Fibroblast of lung (primary cell): ENCODE results near the gene POM121L2. TPM values are rescaled to one million over a fixed set of nuclear protein-coding genes. Genes with fewer than 3 reads are reported as not detected.

Source experiments
- DNase-seq, 2 donors: peaks; one replicate each; pipeline versions ENCODE4 v3.0.0 to v3.0.0-alpha.2; 2010; ENCODE audit warnings: low read depth in 2 of 2
- H2AFZ ChIP-seq: 2 replicates; pipeline ENCODE4 v1.5.1; 2012; ENCODE audit warnings: low read length, control low read depth, inconsistent platforms
- H3K27ac ChIP-seq: 2 replicates; pipeline ENCODE4 v1.5.1; 2011; ENCODE audit warnings: low read length, control low read depth; ENCODE audit not compliant: insufficient read depth
- H3K27me3 ChIP-seq: 2 replicates; pipeline ENCODE4 v1.5.1; 2011; ENCODE audit warnings: mild to moderate bottlenecking, low read length; ENCODE audit not compliant: control insufficient read depth, insufficient read depth
- H3K36me3 ChIP-seq: 2 replicates; pipeline ENCODE4 v1.5.1; 2011; ENCODE audit warnings: low read length; ENCODE audit not compliant: control insufficient read depth, insufficient read depth
- H3K4me1 ChIP-seq: 2 replicates; pipeline ENCODE4 v1.5.1; 2011; ENCODE audit warnings: low read length; ENCODE audit not compliant: control insufficient read depth, insufficient read depth; ENCODE audit errors: extremely low read depth
- H3K4me2 ChIP-seq: 2 replicates; pipeline ENCODE4 v1.5.1; 2011; ENCODE audit warnings: low read length, control low read depth; ENCODE audit not compliant: insufficient read depth; ENCODE audit errors: extremely low read depth
- H3K4me3 ChIP-seq, 4 experiments: fragments of 200-600 bp in 1 of 4; sonication (generic) in 1 of 4; replicated peaks in 1 of 4; 2 replicates each; pipeline ENCODE4 v1.5.1; 2011 to 2016; ENCODE audit warnings: low read length in 4 of 4, low read depth in 3 of 4, mild to moderate bottlenecking in 3 of 4, control low read depth in 2 of 4, inconsistent platforms in 1 of 4, mixed read lengths in 1 of 4; ENCODE audit not compliant: insufficient read depth in 1 of 4; ENCODE audit errors: control extremely low read depth in 1 of 4
- H3K79me2 ChIP-seq: 2 replicates; pipeline ENCODE4 v1.5.1; 2012; ENCODE audit warnings: mild to moderate bottlenecking, low read length, inconsistent platforms; ENCODE audit not compliant: control insufficient read depth, insufficient read depth
- H3K9ac ChIP-seq: 2 replicates; pipeline ENCODE4 v1.5.1; 2011; ENCODE audit warnings: mild to moderate bottlenecking, low read length, control low read depth; ENCODE audit not compliant: insufficient read depth
- H3K9me3 ChIP-seq: 2 replicates; pipeline ENCODE4 v1.5.1; 2012; ENCODE audit warnings: low read depth, low read length; ENCODE audit not compliant: control insufficient read depth, insufficient read depth
- H4K20me1 ChIP-seq: 2 replicates; pipeline ENCODE4 v1.5.1; 2011; ENCODE audit warnings: low read length; ENCODE audit not compliant: control insufficient read depth, insufficient read depth; ENCODE audit errors: extremely low read depth
- EZH2 ChIP-seq: IDR thresholded peaks from 2 replicates; pipeline ENCODE4 v1.5.1; 2012; ENCODE audit warnings: low read length, control low read depth, mild to moderate bottlenecking; ENCODE audit errors: missing control alignments
- polyA plus RNA-seq, 2 donors: library from polyadenylated mRNA; depleted of rRNA in 1 of 2; stranded (reverse) in 1 of 2; unstranded in 1 of 2; fragments of >200 nt; gene quantifications; 2 replicates each; pipeline ENCODE4 v1.2.1, GENCODE V29; 2011 to 2012; ENCODE audit warnings: missing spikeins in 1 of 2
- total RNA-seq: library from RNA; depleted of rRNA; stranded (reverse); fragments of >200 nt; gene quantifications from 2 replicates; pipeline ENCODE4 v1.2.1, GENCODE V29; 2014
- TF ChIP-seq, protein P1 (sequence below), 2 donors: IDR thresholded peaks in 1 of 2; conservative IDR thresholded peaks in 1 of 2; 1 replicate in 1 of 2; 2 replicates in 1 of 2; pipeline ENCODE4 v1.5.1; 2011 to 2012; ENCODE audit warnings: low read length in 2 of 2, control low read depth in 1 of 2, inconsistent platforms in 1 of 2, low read depth in 1 of 2, mild to moderate bottlenecking in 1 of 2

The POM121L2 gene
- total and polyA plus RNA-seq, 2 donors (not counting 1 experiment from before 2014, with no cell fraction given) = not detected

- no peak for TF ChIP-seq EZH2
- TF ChIP-seq, protein P1, sequence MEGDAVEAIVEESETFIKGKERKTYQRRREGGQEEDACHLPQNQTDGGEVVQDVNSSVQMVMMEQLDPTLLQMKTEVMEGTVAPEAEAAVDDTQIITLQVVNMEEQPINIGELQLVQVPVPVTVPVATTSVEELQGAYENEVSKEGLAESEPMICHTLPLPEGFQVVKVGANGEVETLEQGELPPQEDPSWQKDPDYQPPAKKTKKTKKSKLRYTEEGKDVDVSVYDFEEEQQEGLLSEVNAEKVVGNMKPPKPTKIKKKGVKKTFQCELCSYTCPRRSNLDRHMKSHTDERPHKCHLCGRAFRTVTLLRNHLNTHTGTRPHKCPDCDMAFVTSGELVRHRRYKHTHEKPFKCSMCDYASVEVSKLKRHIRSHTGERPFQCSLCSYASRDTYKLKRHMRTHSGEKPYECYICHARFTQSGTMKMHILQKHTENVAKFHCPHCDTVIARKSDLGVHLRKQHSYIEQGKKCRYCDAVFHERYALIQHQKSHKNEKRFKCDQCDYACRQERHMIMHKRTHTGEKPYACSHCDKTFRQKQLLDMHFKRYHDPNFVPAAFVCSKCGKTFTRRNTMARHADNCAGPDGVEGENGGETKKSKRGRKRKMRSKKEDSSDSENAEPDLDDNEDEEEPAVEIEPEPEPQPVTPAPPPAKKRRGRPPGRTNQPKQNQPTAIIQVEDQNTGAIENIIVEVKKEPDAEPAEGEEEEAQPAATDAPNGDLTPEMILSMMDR (conservative IDR thresholded peaks at IDR 0.05 in 1 of 2, IDR thresholded peaks at IDR 0.05 in 1 of 2; ENCODE audit: low read depth in 1 of 2, low read length in 2 of 2) = no peak
- Histone ChIP-seq H2AFZ (no peak overlapping the region), H3K27me3 (peaks cover 12% of the 10 kb centered on the region), H3K27ac (no peak overlapping the region), H4K20me1 (no peaks in the 10 kb centered on the region), H3K4me2 (peak overlapping the region; percentile 94), H3K9me3 (no peaks in the 10 kb centered on the region), H3K4me3 (peak overlapping the region; percentile 45 to 76 (median 49)), H3K4me1 (no peaks in the 10 kb centered on the region), H3K9ac (no peak overlapping the region), H3K79me2 (no peaks in the 10 kb centered on the region), H3K36me3 (no peaks in the 10 kb centered on the region)
- DNase-seq = peak; percentile 52 to 58
These were observed 32.0 kb downstream of the POM121L2 start for GRCh38 chr6:27280064-27280539.

GRCh38 chr6:27279513-27280063 lies 32.5 kb downstream of the POM121L2 start:
- no peaks in the 10 kb centered on the region for H3K9me3 ChIP-seq
- no peak for DNase-seq
- no peaks in the 10 kb centered on the region for H4K20me1 ChIP-seq
- H2AFZ ChIP-seq = peak overlapping the region; percentile 54
- no peaks in the 10 kb centered on the region for H3K4me1 ChIP-seq
- H3K36me3 ChIP-seq = no peaks in the 10 kb centered on the region
- peaks cover 12% of the 10 kb centered on the region for H3K27me3 ChIP-seq
- no peaks in the 10 kb centered on the region for H3K79me2 ChIP-seq
- peak overlapping the region; percentile 45 to 76 (median 49) for H3K4me3 ChIP-seq
- H3K27ac ChIP-seq = no peak overlapping the region
- no peak for TF ChIP-seq EZH2
- TF ChIP-seq, protein P1 (conservative IDR thresholded peaks at IDR 0.05 in 1 of 2, IDR thresholded peaks at IDR 0.05 in 1 of 2; ENCODE audit: low read depth in 1 of 2, low read length in 2 of 2) = no peak
- H3K9ac ChIP-seq = no peak overlapping the region
- H3K4me2 ChIP-seq = peak overlapping the region; percentile 79

GRCh38 chr6:27275025-27275956 lies 36.8 kb downstream of the POM121L2 start:
- H3K27ac ChIP-seq = no peak overlapping the region
- H3K9ac ChIP-seq = no peak overlapping the region
- no peak for DNase-seq
- H4K20me1 ChIP-seq = no peaks in the 10 kb centered on the region
- H3K9me3 ChIP-seq = no peaks in the 10 kb centered on the region
- no peaks in the 10 kb centered on the region for H3K4me1 ChIP-seq
- no peaks in the 10 kb centered on the region for H3K36me3 ChIP-seq
- H3K4me2 ChIP-seq = peak overlapping the region; percentile 13
- H3K4me3 ChIP-seq = no peak overlapping the region
- no peaks in the 10 kb centered on the region for H3K79me2 ChIP-seq
- no peak overlapping the region for H2AFZ ChIP-seq
- TF ChIP-seq, protein P1 (conservative IDR thresholded peaks at IDR 0.05 in 1 of 2, IDR thresholded peaks at IDR 0.05 in 1 of 2; ENCODE audit: low read depth in 1 of 2, low read length in 2 of 2) = no peak
- no peak for TF ChIP-seq EZH2
- no peaks in the 10 kb centered on the region for H3K27me3 ChIP-seq
